H9 (cell line): Measurements from ENCODE around the gene COPB1. TPM values are rescaled to one million over a fixed set of nuclear protein-coding genes. Genes with fewer than 3 reads are reported as not detected.

ENCODE experiments used
- DNase-seq: peaks from one replicate; pipeline ENCODE4 v3.0.0-alpha.2; 2017
- H2AFZ ChIP-seq: one replicate; pipeline ENCODE4 v1.6.1; 2013; ENCODE audit warnings: mild to moderate bottlenecking, low read length, control low read depth, moderate library complexity
- H2AK5ac ChIP-seq: 2 replicates; pipeline ENCODE4 v1.6.1; 2013; ENCODE audit warnings: low read length, control low read depth, mixed read lengths; ENCODE audit not compliant: insufficient read length
- H2BK120ac ChIP-seq: one replicate; pipeline ENCODE4 v1.6.1; 2013; ENCODE audit warnings: low read depth, mild to moderate bottlenecking, low read length, control low read depth, inconsistent platforms; ENCODE audit not compliant: poor library complexity, severe bottlenecking
- H2BK12ac ChIP-seq: 2 replicates; pipeline ENCODE4 v1.6.1; 2013; ENCODE audit warnings: low read length, control low read depth, mixed read lengths, low read depth; ENCODE audit not compliant: insufficient read length
- H2BK15ac ChIP-seq: 2 replicates; pipeline ENCODE4 v1.6.1; 2013; ENCODE audit warnings: low read depth, low read length, control low read depth
- H2BK20ac ChIP-seq: one replicate; pipeline ENCODE4 v1.6.1; 2013; ENCODE audit warnings: low read depth, mild to moderate bottlenecking, low read length, control low read depth, inconsistent platforms; ENCODE audit not compliant: poor library complexity, severe bottlenecking
- H2BK5ac ChIP-seq: 2 replicates; pipeline ENCODE4 v1.6.1; 2013; ENCODE audit warnings: low read length, control low read depth, mixed read lengths; ENCODE audit not compliant: insufficient read length
- H3K14ac ChIP-seq: 2 replicates; pipeline ENCODE4 v1.6.1; 2013; ENCODE audit warnings: low read length, control low read depth; ENCODE audit not compliant: insufficient read depth
- H3K18ac ChIP-seq: 2 replicates; pipeline ENCODE4 v1.6.1; 2013; ENCODE audit warnings: low read depth, mild to moderate bottlenecking, mixed read lengths, low read length, control low read depth; ENCODE audit not compliant: insufficient read length
- H3K23ac ChIP-seq: 2 replicates; pipeline ENCODE4 v1.6.1; 2013; ENCODE audit warnings: low read length, control low read depth, mixed read lengths, low read depth; ENCODE audit not compliant: insufficient read length
- H3K23me2 ChIP-seq: 2 replicates; pipeline ENCODE4 v1.6.1; 2013; ENCODE audit warnings: low read depth, mild to moderate bottlenecking, mixed read lengths, low read length, control low read depth; ENCODE audit not compliant: insufficient read length, poor library complexity, severe bottlenecking
- H3K27ac ChIP-seq: 2 replicates; pipeline ENCODE4 v1.5.1; 2013; ENCODE audit warnings: low read length, control low read depth, mixed read lengths, low read depth; ENCODE audit not compliant: insufficient read length
- H3K27me3 ChIP-seq: 2 replicates; pipeline ENCODE4 v1.6.1; 2013; ENCODE audit warnings: low read length, control low read depth, inconsistent platforms; ENCODE audit not compliant: insufficient read depth
- H3K4ac ChIP-seq: 2 replicates; pipeline ENCODE4 v1.6.1; 2013; ENCODE audit warnings: low read depth, mild to moderate bottlenecking, control low read depth, inconsistent platforms, low read length, moderate library complexity
- H3K4me1 ChIP-seq: 2 replicates; pipeline ENCODE4 v1.6.1; 2013; ENCODE audit warnings: low read length, control low read depth, inconsistent platforms; ENCODE audit not compliant: insufficient read depth
- H3K4me2 ChIP-seq: 2 replicates; pipeline ENCODE4 v1.6.1; 2013; ENCODE audit warnings: low read length, control low read depth, mixed read lengths; ENCODE audit not compliant: insufficient read length, insufficient read depth
- H3K56ac ChIP-seq: 2 replicates; pipeline ENCODE4 v1.6.1; 2013; ENCODE audit warnings: low read depth, mild to moderate bottlenecking, mixed read lengths, low read length, control low read depth; ENCODE audit not compliant: insufficient read length
- H3K79me1 ChIP-seq: 2 replicates; pipeline ENCODE4 v1.6.1; 2013; ENCODE audit warnings: low read depth, mild to moderate bottlenecking, moderate library complexity, low read length, control low read depth, inconsistent platforms; ENCODE audit not compliant: insufficient read depth, poor library complexity, severe bottlenecking
- H3K79me2 ChIP-seq: 2 replicates; pipeline ENCODE4 v1.6.1; 2013; ENCODE audit warnings: low read length, control low read depth, inconsistent platforms; ENCODE audit not compliant: insufficient read depth
- H3K9ac ChIP-seq: 2 replicates; pipeline ENCODE4 v1.6.1; 2013; ENCODE audit warnings: low read length, control low read depth, mixed read lengths; ENCODE audit not compliant: insufficient read length; ENCODE audit errors: extremely low read depth
- H3K9me3 ChIP-seq: one replicate; pipeline ENCODE4 v1.6.1; 2013; ENCODE audit warnings: low read depth, low read length, inconsistent platforms; ENCODE audit not compliant: control insufficient read depth
- H3T11ph ChIP-seq: one replicate; pipeline ENCODE4 v1.6.1; 2013; ENCODE audit warnings: mild to moderate bottlenecking, low read length, control low read depth, inconsistent platforms
- H4K20me1 ChIP-seq: one replicate; pipeline ENCODE4 v1.6.1; 2013; ENCODE audit not compliant: control insufficient read depth, insufficient read length, insufficient read depth
- H4K5ac ChIP-seq: 2 replicates; pipeline ENCODE4 v1.6.1; 2013; ENCODE audit warnings: low read depth, mild to moderate bottlenecking, mixed read lengths, low read length, control low read depth; ENCODE audit not compliant: insufficient read length
- H4K8ac ChIP-seq: replicated peaks from 2 replicates; pipeline ENCODE4 v1.6.1; 2013; ENCODE audit warnings: low read length, control low read depth, mixed read lengths, low read depth; ENCODE audit not compliant: insufficient read length
- H4K91ac ChIP-seq: 2 replicates; pipeline ENCODE4 v1.6.1; 2013; ENCODE audit warnings: low read depth, mild to moderate bottlenecking, moderate library complexity, mixed read lengths, low read length, control low read depth; ENCODE audit not compliant: insufficient read length
- H3K27ac Mint-ChIP-seq, 3 experiments: 2 replicates in 2 of 3; 3 replicates in 1 of 3; pipeline ENCODE4 v1.8.0; 2020 to 2021; ENCODE audit warnings: mixed read lengths in 3 of 3, mild to moderate bottlenecking in 1 of 3, moderate library complexity in 1 of 3
- H3K27me3 Mint-ChIP-seq: 2 replicates; pipeline ENCODE4 v1.8.0; 2021; ENCODE audit warnings: low read depth, mild to moderate bottlenecking, moderate library complexity, mixed read lengths
- H3K36me3 Mint-ChIP-seq, 3 experiments: 2 replicates in 2 of 3; 3 replicates in 1 of 3; pipeline ENCODE4 v1.8.0; 2020 to 2021; ENCODE audit warnings: low read depth in 3 of 3, mixed read lengths in 3 of 3; ENCODE audit not compliant: insufficient read depth in 1 of 3
- H3K4me1 Mint-ChIP-seq, 2 experiments: 2 replicates each; pipeline ENCODE4 v1.8.0; 2020; ENCODE audit warnings: mixed read lengths in 2 of 2
- H3K4me3 Mint-ChIP-seq, 2 experiments: 2 replicates in 1 of 2; 3 replicates in 1 of 2; pipeline ENCODE4 v1.8.0; 2020 to 2021; ENCODE audit warnings: mild to moderate bottlenecking in 2 of 2, mixed read lengths in 2 of 2, moderate library complexity in 1 of 2
- H3K9me3 Mint-ChIP-seq, 2 experiments: 2 replicates in 1 of 2; 3 replicates in 1 of 2; pipeline ENCODE4 v1.8.0; 2020; ENCODE audit warnings: mild to moderate bottlenecking in 2 of 2, mixed read lengths in 2 of 2, moderate library complexity in 1 of 2
- WGBS: extraction: QIAGEN DNeasy Blood & Tissue Kit; methylation state at CpG from one replicate; pipeline ENCODE4 v1.1.7; 2013; ENCODE audit warnings: missing lambda C conversion rate, low lambda C conversion rate, mixed read lengths; ENCODE audit not compliant: insufficient read length; ENCODE audit errors: extremely low coverage; 5-methylcytosine and 5-hydroxymethylcytosine counted together
- total RNA-seq: library from RNA; stranded (reverse); gene quantifications from 2 replicates; pipeline ENCODE4 v1.2.1, GENCODE V29; 2021
- TF ChIP-seq, protein P1 (sequence below): fragments of 200-600 bp; sonication (generic); conservative IDR thresholded peaks from 3 replicates; pipeline ENCODE4 v1.8.0; 2021; ENCODE audit warnings: antibody characterized with exemption, mild to moderate bottlenecking

Gene COPB1
- total RNA-seq, 1 experiment from 2014 or later = 71.6 TPM

- H3K79me1 ChIP-seq = no peaks in the 10 kb centered on the region
- H4K91ac ChIP-seq = no peak overlapping the region
- no peak overlapping the region for H3K4ac ChIP-seq
- no peaks in the 10 kb centered on the region for H3K27me3 ChIP-seq
- H2AK5ac ChIP-seq = no peak overlapping the region
- Mint-ChIP-seq H3K27ac (no peak overlapping the region), H3K9me3 (no peaks in the 10 kb centered on the region), H3K4me3 (no peak overlapping the region), H3K27me3 (no peaks in the 10 kb centered on the region), H3K36me3 (no peaks in the 10 kb centered on the region), H3K4me1 (peaks cover 0 to 5% of the 10 kb centered on the region in 2 experiments; a peak in 1 of 4 replicates)
- no peak overlapping the region for H4K8ac ChIP-seq
- H3K9me3 ChIP-seq = no peaks in the 10 kb centered on the region
- H2BK20ac ChIP-seq = no peak overlapping the region
- H3K4me2 ChIP-seq = no peak overlapping the region
- no peaks in the 10 kb centered on the region for H3K4me1 ChIP-seq
- no peak overlapping the region for H3K18ac ChIP-seq
- no peak overlapping the region for H2BK15ac ChIP-seq
- no peak overlapping the region for H2BK120ac ChIP-seq
- H3K79me2 ChIP-seq = no peaks in the 10 kb centered on the region
- WGBS = no CpG with 5 or more reads among the region's 1 CpG
- H2BK5ac ChIP-seq = no peak overlapping the region
- H4K5ac ChIP-seq = no peak overlapping the region
- TF ChIP-seq, protein P1, sequence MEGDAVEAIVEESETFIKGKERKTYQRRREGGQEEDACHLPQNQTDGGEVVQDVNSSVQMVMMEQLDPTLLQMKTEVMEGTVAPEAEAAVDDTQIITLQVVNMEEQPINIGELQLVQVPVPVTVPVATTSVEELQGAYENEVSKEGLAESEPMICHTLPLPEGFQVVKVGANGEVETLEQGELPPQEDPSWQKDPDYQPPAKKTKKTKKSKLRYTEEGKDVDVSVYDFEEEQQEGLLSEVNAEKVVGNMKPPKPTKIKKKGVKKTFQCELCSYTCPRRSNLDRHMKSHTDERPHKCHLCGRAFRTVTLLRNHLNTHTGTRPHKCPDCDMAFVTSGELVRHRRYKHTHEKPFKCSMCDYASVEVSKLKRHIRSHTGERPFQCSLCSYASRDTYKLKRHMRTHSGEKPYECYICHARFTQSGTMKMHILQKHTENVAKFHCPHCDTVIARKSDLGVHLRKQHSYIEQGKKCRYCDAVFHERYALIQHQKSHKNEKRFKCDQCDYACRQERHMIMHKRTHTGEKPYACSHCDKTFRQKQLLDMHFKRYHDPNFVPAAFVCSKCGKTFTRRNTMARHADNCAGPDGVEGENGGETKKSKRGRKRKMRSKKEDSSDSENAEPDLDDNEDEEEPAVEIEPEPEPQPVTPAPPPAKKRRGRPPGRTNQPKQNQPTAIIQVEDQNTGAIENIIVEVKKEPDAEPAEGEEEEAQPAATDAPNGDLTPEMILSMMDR = no peak
- H3K56ac ChIP-seq = no peak overlapping the region
- H2BK12ac ChIP-seq = no peak overlapping the region
- H3K23me2 ChIP-seq = no peaks in the 10 kb centered on the region
- H2AFZ ChIP-seq = no peak overlapping the region
- no peak for DNase-seq
- H3T11ph ChIP-seq = no peak overlapping the region
- no peak overlapping the region for H3K27ac ChIP-seq
- no peak overlapping the region for H3K23ac ChIP-seq
- no peaks in the 10 kb centered on the region for H4K20me1 ChIP-seq
- no peak overlapping the region for H3K9ac ChIP-seq
- no peak overlapping the region for H3K14ac ChIP-seq
Measured at GRCh38 chr11:14448240-14448639, 51.4 kb downstream of the COPB1 start.
